Effector memory CD8-positive, alpha-beta T cell (primary cell): Measurements from ENCODE around the gene PTPN9.
"Not testable (repeated sequence)": the region's sequence is repeated elsewhere in the genome, so short reads cannot be mapped to it uniquely, and the experiment has no call there.

Experiments
- ATAC-seq: fragments of 150-1000 bp; cut with Tn5 transposase; replicated peaks from 2 replicates; pipeline ENCODE4 v1.10.0; 2021; ENCODE audit warnings: mild to moderate bottlenecking, moderate library complexity
- DNase-seq, 3 experiments: peaks; one replicate each; pipeline ENCODE4 v3.0.0; 2021
- H3K27ac Mint-ChIP-seq, 2 donors: one replicate each; pipeline ENCODE4 v1.8.0; 2022; ENCODE audit warnings: mild to moderate bottlenecking in 2 of 2, mixed read lengths in 2 of 2, moderate library complexity in 2 of 2
- H3K27me3 Mint-ChIP-seq, 2 donors: one replicate each; pipeline ENCODE4 v1.8.0; 2022; ENCODE audit warnings: mixed read lengths in 2 of 2
- H3K36me3 Mint-ChIP-seq: one replicate; pipeline ENCODE4 v1.8.0; 2022; ENCODE audit warnings: mild to moderate bottlenecking, moderate library complexity, mixed read lengths; ENCODE audit not compliant: insufficient read depth
- H3K4me1 Mint-ChIP-seq, 2 donors: one replicate each; pipeline ENCODE4 v1.8.0; 2022; ENCODE audit warnings: low read depth in 2 of 2, mixed read lengths in 2 of 2
- H3K4me3 Mint-ChIP-seq, 2 donors: one replicate each; pipeline ENCODE4 v1.8.0; 2022; ENCODE audit warnings: mild to moderate bottlenecking in 2 of 2, mixed read lengths in 2 of 2, moderate library complexity in 2 of 2
- H3K9me3 Mint-ChIP-seq, 2 donors: one replicate each; pipeline ENCODE4 v1.8.0; 2022; ENCODE audit warnings: mixed read lengths in 2 of 2

Gene PTPN9

GRCh38 chr15:75480463-75480862, 98.7 kb downstream of the PTPN9 start:
- not testable (repeated sequence) for DNase-seq, ATAC-seq, H3K9me3 Mint-ChIP-seq, H3K4me3 Mint-ChIP-seq, H3K27ac Mint-ChIP-seq, H3K27me3 Mint-ChIP-seq, H3K4me1 Mint-ChIP-seq
- peaks cover 14% of the 10 kb centered on the region for H3K36me3 Mint-ChIP-seq

GRCh38 chr15:75479670-75480069, 99.4 kb downstream of the PTPN9 start:
- Mint-ChIP-seq H3K27ac (no peak overlapping the region), H3K4me1 (peaks cover 0 to 4% of the 10 kb centered on the region in 2 donors), H3K36me3 (peaks cover 19% of the 10 kb centered on the region), H3K9me3 (no peaks in the 10 kb centered on the region), H3K27me3 (no peaks in the 10 kb centered on the region), H3K4me3 (no peak overlapping the region)
- ATAC-seq (no peak), DNase-seq (no peak)

DNA sequence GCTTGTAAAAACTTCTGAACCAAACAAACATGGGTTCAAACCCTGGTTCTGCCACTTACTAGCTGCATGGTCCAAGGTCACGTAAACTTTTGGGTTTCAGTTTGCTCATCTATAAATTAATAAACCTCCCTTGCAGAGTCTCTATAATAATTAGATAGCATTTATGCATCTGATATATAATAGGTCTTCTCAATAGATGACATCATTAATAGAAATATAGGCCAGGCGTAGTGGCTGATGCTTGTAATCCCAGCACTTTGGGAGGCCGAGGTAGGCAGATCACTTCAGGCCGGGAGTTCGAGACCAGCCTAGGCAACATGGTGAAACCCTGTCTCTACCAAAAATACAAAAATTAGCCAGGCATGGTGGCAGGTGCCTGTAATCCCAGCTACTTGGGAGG, 102.0 kb downstream of the PTPN9 start:
- H3K36me3 Mint-ChIP-seq, result peaks cover 35% of the 10 kb centered on the region
- H3K27me3 Mint-ChIP-seq, H3K4me1 Mint-ChIP-seq, DNase-seq, H3K27ac Mint-ChIP-seq, H3K9me3 Mint-ChIP-seq, H3K4me3 Mint-ChIP-seq, ATAC-seq: not testable (repeated sequence)

DNA sequence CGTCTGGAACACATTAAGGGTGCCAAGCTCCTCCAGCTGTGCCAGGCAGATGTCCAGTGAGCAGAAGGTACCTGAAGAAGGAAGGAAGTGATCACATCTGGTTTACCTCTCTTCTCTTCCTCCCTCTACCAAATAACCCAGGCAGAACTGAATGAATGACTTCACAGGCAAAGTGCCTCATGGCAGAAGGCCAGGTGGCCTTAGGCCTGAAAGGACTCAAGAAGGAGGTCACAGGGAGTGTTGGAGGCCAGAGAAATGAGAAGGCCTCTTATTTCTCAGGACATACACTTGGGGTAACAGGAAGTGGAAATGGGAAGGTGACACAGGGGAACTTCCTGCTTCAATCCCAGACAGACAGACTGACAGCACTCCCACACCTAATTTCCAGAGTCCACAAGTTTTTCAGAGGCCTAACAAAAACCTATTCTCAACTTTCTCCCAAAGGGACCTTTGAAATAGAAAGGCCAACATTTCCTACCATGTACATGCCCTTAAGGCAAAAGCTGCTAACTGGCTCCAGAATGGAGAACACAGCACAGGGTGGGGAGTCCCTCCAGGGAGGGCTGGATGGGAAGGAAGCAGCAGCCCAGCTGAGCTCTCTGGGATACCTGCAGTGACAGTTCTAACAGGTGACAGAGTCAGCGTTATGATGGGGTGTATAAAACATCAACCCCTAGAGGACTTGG, 110.1 kb downstream of the PTPN9 start:
- H3K36me3 Mint-ChIP-seq, result peaks cover 29% of the 10 kb centered on the region
- ATAC-seq, result no peak
- no peak overlapping the region for H3K4me3 Mint-ChIP-seq
- peaks cover 2 to 3% of the 10 kb centered on the region in 2 donors for H3K4me1 Mint-ChIP-seq
- H3K9me3 Mint-ChIP-seq, result no peaks in the 10 kb centered on the region
- H3K27ac Mint-ChIP-seq, result no peak overlapping the region
- H3K27me3 Mint-ChIP-seq, result no peaks in the 10 kb centered on the region
- no peak for DNase-seq

DNA sequence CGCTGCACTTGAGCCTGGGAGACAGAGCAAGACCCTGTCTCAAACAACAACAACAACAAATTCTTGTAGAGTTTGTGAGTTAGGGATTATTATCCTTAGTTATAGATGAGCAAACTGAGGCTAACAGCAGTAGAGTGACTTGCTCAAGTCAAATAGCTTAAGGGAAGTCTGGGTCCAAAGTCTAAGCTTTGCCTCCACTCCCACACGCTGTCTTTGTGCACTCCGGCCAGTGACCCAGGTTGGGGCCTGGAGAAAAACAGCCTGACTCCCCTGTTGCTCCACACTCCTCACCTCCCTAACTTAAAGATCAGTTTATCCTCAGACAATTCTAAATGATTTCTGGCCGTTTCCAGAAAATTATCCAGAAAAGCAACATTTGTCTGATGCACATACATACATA, 118.5 kb downstream of the PTPN9 start:
- Mint-ChIP-seq H3K36me3 (peaks cover 14% of the 10 kb centered on the region), H3K4me3 (no peak overlapping the region), H3K27ac (peak overlapping the region in 1 of 2 donors; percentile 11), H3K27me3 (no peaks in the 10 kb centered on the region), H3K9me3 (no peaks in the 10 kb centered on the region), H3K4me1 (peaks cover 5 to 6% of the 10 kb centered on the region in 2 donors)
- DNase-seq (no peak), ATAC-seq (no peak)

- Mint-ChIP-seq H3K36me3 (peaks cover 24% of the 10 kb centered on the region), H3K9me3 (no peaks in the 10 kb centered on the region), H3K4me3 (no peak overlapping the region), H3K4me1 (peaks cover 5 to 6% of the 10 kb centered on the region in 2 donors), H3K27ac (no peak overlapping the region), H3K27me3 (no peaks in the 10 kb centered on the region)
- ATAC-seq (no peak), DNase-seq (no peak)
These were observed 119.5 kb downstream of the PTPN9 start for GRCh38 chr15:75459581-75459980.

- ATAC-seq (no peak), DNase-seq (no peak)
- Mint-ChIP-seq H3K4me3 (peak overlapping the region; percentile 99), H3K9me3 (no peaks in the 10 kb centered on the region), H3K27ac (peak overlapping the region; percentile 97), H3K4me1 (peaks cover 19 to 25% of the 10 kb centered on the region in 2 donors), H3K27me3 (no peaks in the 10 kb centered on the region), H3K36me3 (peaks cover 44% of the 10 kb centered on the region)
These were observed 122.4 kb downstream of the PTPN9 start for GRCh38 chr15:75456710-75457109.

DNA sequence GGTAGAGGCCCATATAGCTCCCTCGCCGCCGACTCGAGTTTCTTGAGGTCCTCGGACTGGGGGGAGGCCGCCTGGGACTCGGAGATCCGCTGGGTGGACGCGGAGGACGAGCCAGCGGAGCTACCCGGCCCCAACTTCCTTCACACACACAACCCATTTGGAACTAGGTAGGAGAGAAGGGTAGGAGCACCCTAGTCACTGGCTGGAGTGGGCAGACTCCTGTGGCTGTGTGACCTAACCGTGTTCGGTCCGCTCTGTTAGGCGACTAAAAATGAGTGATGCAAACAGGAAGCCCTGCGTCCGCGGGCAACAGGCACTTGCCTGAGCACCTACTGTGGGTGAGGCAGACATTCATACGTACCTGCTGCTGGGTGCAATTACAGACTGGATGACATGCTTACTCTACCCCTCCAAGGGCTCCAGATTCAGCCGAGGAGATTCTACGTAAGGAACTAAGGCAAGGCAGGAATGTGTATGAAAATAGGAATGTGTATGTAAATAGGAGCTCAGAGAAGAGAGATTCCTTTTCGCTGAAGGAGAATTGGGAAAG, 123.1 kb downstream of the PTPN9 start:
- Mint-ChIP-seq H3K27me3 (no peaks in the 10 kb centered on the region), H3K4me1 (peaks cover 19 to 25% of the 10 kb centered on the region in 2 donors), H3K9me3 (no peaks in the 10 kb centered on the region), H3K4me3 (peak overlapping the region; percentile 99), H3K36me3 (peaks cover 42% of the 10 kb centered on the region), H3K27ac (peak overlapping the region; percentile 97)
- DNase-seq, result peak in 2 of 3 experiments; percentile 41 to 44
- no peak for ATAC-seq

- Mint-ChIP-seq H3K4me1 (peaks cover 20 to 27% of the 10 kb centered on the region in 2 donors), H3K27ac (peak overlapping the region; percentile 97), H3K4me3 (peak overlapping the region; percentile 99), H3K27me3 (no peaks in the 10 kb centered on the region), H3K36me3 (peaks cover 46% of the 10 kb centered on the region), H3K9me3 (no peaks in the 10 kb centered on the region)
- peak; percentile 9 for ATAC-seq
- peak; percentile 84 to 88 (median 88) for DNase-seq
These were observed 123.6 kb downstream of the PTPN9 start for GRCh38 chr15:75455424-75455981.

- H3K27ac Mint-ChIP-seq, result peak overlapping the region; percentile 97
- peak; percentile 7 for ATAC-seq
- H3K27me3 Mint-ChIP-seq, result no peaks in the 10 kb centered on the region
- peak; percentile 73 to 78 (median 77) for DNase-seq
- H3K4me3 Mint-ChIP-seq, result peak overlapping the region; percentile 99
- H3K9me3 Mint-ChIP-seq, result no peaks in the 10 kb centered on the region
- peaks cover 49% of the 10 kb centered on the region for H3K36me3 Mint-ChIP-seq
- H3K4me1 Mint-ChIP-seq, result peaks cover 27 to 33% of the 10 kb centered on the region in 2 donors
These were observed 124.4 kb downstream of the PTPN9 start for GRCh38 chr15:75454471-75455378.

GRCh38 chr15:75453703-75454470, 125.2 kb downstream of the PTPN9 start:
- H3K9me3 Mint-ChIP-seq, result no peaks in the 10 kb centered on the region
- H3K4me3 Mint-ChIP-seq, result peak overlapping the region; percentile 99
- ATAC-seq, result peak; percentile 41
- no peaks in the 10 kb centered on the region for H3K27me3 Mint-ChIP-seq
- H3K36me3 Mint-ChIP-seq, result peaks cover 49% of the 10 kb centered on the region
- peak overlapping the region; percentile 97 for H3K27ac Mint-ChIP-seq
- DNase-seq, result peak; percentile 94 to 97 (median 95)
- peaks cover 34 to 38% of the 10 kb centered on the region in 2 donors for H3K4me1 Mint-ChIP-seq

DNA sequence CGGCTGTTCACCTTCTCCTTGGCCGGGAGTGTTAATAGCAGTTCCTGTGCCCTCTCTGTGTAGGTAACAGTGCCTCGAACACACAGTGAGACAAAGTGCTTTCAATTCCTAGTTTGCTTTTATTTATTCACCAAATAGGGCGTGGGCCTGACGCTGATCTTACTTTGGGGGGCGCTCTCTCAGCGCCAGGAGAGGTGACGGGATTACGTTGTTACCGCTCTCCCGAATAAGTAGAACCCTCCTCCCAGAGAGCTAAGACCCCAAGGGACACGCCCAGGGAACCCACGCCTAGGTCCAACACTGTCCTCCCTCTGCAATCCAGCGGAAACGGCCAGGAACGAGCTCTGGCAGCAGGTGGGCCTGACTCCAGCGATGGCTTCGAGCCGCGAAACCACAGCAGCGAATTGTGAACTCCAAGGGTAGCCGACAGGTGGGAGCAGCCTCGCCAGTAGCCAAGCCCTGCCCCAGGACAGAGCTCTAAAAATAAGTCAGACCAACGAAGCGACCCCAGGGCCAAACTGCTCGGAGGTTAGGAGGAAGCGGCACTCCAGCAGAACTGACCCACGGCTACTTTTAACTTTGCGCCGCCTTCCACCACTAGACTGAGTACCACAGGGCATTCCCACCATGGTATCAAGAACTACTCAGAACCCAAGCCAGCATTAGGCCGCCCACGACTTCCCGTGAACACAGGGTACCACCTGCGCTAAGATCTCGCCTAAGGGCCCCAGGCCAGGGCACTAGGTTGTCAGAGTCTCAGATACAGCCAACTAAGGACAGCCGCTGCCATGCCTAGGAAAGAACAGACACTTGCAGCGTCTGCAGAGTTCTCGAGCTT, 126.0 kb downstream of the PTPN9 start:
- DNase-seq, result peak; percentile 20 to 30 (median 21)
- ATAC-seq, result no peak
- Mint-ChIP-seq H3K4me1 (peaks cover 38 to 41% of the 10 kb centered on the region in 2 donors), H3K36me3 (peaks cover 51% of the 10 kb centered on the region), H3K4me3 (peak overlapping the region; percentile 99), H3K27ac (peak overlapping the region; percentile 97), H3K27me3 (no peaks in the 10 kb centered on the region), H3K9me3 (no peaks in the 10 kb centered on the region)
